Thyroid gland (tissue), 4 donors: Measurements from ENCODE around the gene UBC. TPM values are rescaled to one million over a fixed set of nuclear protein-coding genes. Genes with fewer than 3 reads are reported as not detected.
A peak's percentile ranks its signal among the peaks of the same experiment; 100 is the strongest.
"Not testable (repeated sequence)": the region's sequence is repeated elsewhere in the genome, so short reads cannot be mapped to it uniquely, and the experiment has no call there.

ENCODE experiments used
- DNase-seq, 2 donors: peaks; one replicate each; pipeline ENCODE4 v3.0.0-alpha.2; 2019
- H3K27ac ChIP-seq, 3 donors: fragments of 200-600 bp; sonication (generic); 1 replicate in 2 of 3; 2 replicates in 1 of 3; pipeline ENCODE4 v1.5.1; 2016 to 2019; ENCODE audit warnings: mild to moderate bottlenecking in 1 of 3, moderate library complexity in 1 of 3
- H3K27me3 ChIP-seq: fragments of 200-600 bp; sonication (generic); one replicate; pipeline ENCODE4 v1.5.1; 2019
- H3K36me3 ChIP-seq, 2 donors: fragments of 200-600 bp; sonication (generic); one replicate each; pipeline ENCODE4 v1.5.1; 2016 to 2019
- H3K4me1 ChIP-seq, 2 donors: fragments of 200-600 bp; sonication (generic); one replicate each; pipeline ENCODE4 v1.5.1; 2017 to 2019
- H3K4me3 ChIP-seq, 3 donors: fragments of 200-600 bp; sonication (generic); replicated peaks in 1 of 3; 1 replicate in 2 of 3; 2 replicates in 1 of 3; pipeline ENCODE4 v1.5.1; 2016; ENCODE audit warnings: mild to moderate bottlenecking in 1 of 3
- H3K9me3 ChIP-seq: fragments of 200-600 bp; sonication (generic); one replicate; pipeline ENCODE4 v1.5.1; 2017
- CTCF ChIP-seq, 6 experiments: fragments of 200-600 bp in 3 of 6; fragments of 450-650 bp in 3 of 6; sonication (generic) in 3 of 6; IDR thresholded peaks; one replicate each; pipeline ENCODE4 v1.5.1; 2016 to 2019; ENCODE audit warnings: antibody characterized with exemption in 6 of 6, mild to moderate bottlenecking in 2 of 6, inconsistent platforms in 1 of 6, moderate library complexity in 1 of 6
- POLR2A ChIP-seq, 2 donors: fragments of 450-650 bp; IDR thresholded peaks; one replicate each; pipeline ENCODE4 v1.6.1; 2017; ENCODE audit warnings: antibody characterized with exemption in 2 of 2, mild to moderate bottlenecking in 2 of 2, moderate library complexity in 1 of 2
- WGBS, 2 donors: methylation state at CpG; one replicate each; pipeline ENCODE4 v1.1.5; 2017; 5-methylcytosine and 5-hydroxymethylcytosine counted together
- intact Hi-C: fragments of 100-400 bp; cut with DNase I; formaldehyde crosslinking; loops from one replicate; pipeline ENCODE4 v1.15.1; 2023
- total RNA-seq, 4 donors: library from RNA; depleted of rRNA; stranded (reverse); fragments of >200 nt; gene quantifications; one replicate each; pipeline ENCODE4 v1.2.3, GENCODE V29; 2016

Gene UBC
- total RNA-seq, 4 donors from 2014 or later: 907 to 1,424 (median 1,000) TPM

DNA sequence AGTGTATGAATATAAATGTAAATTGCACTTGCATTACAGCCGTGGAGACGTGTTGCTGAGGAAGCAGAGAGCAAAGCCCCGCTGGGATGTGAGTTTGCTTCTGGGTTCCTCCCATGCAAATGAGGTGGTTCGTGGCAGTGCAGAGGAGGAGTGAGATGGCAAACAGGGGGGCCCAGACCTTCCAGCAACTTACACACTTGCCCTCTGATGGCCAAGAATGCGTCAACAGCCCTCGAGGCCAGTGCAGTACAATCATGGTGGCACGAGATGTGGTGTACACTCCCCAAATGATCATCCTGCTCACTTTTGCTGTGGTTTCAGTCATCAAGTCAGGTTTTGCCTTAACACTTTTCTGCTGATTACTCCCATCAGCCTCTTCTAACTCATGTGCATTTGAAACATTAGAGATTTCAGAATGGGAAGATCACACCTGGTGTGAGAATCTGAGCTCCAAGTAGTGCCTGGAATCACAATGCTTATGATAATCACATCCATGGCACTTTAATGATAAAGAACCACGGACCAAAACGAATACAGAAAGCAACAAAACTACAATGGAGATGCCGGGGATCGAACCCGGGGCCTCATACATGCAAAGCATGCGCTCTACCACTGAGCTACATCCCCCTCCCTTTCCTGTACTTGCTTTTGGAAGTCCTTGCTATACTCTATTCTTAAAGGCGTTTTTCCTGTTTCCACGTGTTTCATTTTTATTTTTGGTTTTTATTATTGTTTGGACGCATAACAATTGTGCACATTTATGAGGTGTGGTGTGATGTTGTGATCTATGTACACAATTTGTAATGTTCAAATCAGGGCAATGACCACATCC lies 7.0 kb upstream of the UBC start:
- DNase-seq: peak; percentile 49 to 51
- 31 to 35% methylated on average over 16 of the region's 16 CpGs for WGBS, 2 donors
- Histone ChIP-seq H3K4me1 (peaks cover 21 to 33% of the 10 kb centered on the region in 2 donors), H3K4me3 (peak overlapping the region in 2 of 3 donors; percentile 12 to 15), H3K9me3 (no peaks in the 10 kb centered on the region), H3K36me3 (no peaks in the 10 kb centered on the region), H3K27ac (peak overlapping the region; percentile 46 to 100 (median 100)), H3K27me3 (no peaks in the 10 kb centered on the region)
- no peak for TF ChIP-seq POLR2A (IDR thresholded peaks at IDR 0.05)
- TF ChIP-seq CTCF (IDR thresholded peaks at IDR 0.05): no peak
- intact Hi-C loops: no loop called here

DNA sequence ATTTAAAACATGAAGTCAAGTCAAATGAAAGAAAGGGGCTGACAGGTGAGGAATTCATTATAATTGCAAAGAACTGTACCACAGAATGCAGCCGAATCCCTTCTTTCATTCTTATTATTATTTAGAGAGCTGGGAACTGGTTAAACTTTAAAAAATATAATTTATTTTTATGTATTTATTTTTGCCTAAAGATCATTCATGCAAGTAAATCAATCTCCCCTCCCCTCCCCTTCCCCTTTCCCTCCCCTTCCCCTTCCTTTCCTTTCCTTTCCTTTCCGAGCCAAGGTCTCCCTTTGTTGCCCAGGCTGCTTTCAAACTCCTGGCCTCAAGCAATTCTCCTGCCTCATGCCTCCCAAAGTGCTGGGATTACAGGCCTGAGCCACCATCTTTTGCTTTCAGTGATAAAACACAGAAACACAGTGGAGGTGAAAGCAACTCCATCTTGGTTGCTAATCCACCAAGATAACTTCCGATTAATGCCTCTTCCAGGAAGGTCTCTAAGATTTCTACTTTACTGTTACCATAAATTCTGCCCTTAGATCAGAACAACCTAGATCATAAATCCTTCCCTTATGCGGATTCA lies 6.0 kb upstream of the UBC start:
- no peaks in the 10 kb centered on the region for H3K36me3 ChIP-seq
- no peak for DNase-seq
- H3K4me3 ChIP-seq: no peak overlapping the region
- WGBS, 2 donors: 89 to 91% methylated on average over 4 of the region's 4 CpGs
- no peaks in the 10 kb centered on the region for H3K27me3 ChIP-seq
- H3K9me3 ChIP-seq: no peaks in the 10 kb centered on the region
- peak overlapping the region; percentile 100 for H3K27ac ChIP-seq
- intact Hi-C loops: no loop called here
- no peak for TF ChIP-seq CTCF (IDR thresholded peaks at IDR 0.05)
- TF ChIP-seq POLR2A (IDR thresholded peaks at IDR 0.05): no peak
- H3K4me1 ChIP-seq: peaks cover 29 to 39% of the 10 kb centered on the region in 2 donors

DNA sequence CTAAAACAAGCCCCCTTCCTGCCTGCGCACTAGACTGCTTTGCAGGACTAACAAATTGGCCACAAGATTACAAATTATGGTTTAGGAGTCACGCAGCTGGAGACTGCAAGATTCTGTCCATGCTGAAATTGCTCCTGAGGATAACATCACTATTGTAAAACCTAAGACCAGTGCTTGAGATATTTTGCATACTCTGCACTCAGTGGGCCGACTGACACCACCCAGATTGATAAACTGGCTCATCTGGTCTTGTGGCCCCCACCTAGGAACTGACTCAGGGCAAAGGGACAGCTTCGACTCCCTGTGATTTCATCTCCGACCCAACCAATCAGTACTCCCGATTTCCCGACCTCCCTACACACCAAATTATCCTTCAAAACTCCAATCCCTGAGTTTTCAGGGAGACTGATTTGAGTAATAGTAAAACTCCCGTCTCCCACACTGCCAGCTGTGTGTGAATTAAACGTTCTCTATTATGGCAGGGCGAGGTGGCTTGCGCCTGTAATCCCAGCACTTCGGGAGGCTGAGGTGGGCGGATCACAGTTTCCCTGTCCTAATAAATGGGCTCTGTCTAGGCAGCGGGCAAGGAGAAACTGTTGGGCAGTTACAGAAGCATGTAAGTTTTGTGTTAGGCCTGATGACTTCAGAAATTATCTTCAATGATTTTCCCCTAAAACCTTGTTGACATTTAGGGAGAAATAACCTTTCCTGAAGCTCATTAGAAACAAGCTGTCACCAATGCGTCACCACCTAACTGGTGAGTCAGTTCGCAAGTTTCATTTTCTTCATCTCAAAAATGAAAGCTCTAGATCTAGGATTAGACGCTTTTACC lies 5.3 kb upstream of the UBC start:
- intact Hi-C loops: no loop called here
- Histone ChIP-seq H3K27me3 (no peaks in the 10 kb centered on the region), H3K9me3 (no peaks in the 10 kb centered on the region), H3K27ac (peak overlapping the region; percentile 100), H3K4me3 (no peak overlapping the region), H3K36me3 (no peaks in the 10 kb centered on the region), H3K4me1 (peaks cover 31 to 39% of the 10 kb centered on the region in 2 donors)
- DNase-seq: no peak
- TF ChIP-seq CTCF (IDR thresholded peaks at IDR 0.05) (no peak), POLR2A (IDR thresholded peaks at IDR 0.05) (no peak)
- 76 to 78% methylated on average over 17 of the region's 17 CpGs for WGBS, 2 donors

DNA sequence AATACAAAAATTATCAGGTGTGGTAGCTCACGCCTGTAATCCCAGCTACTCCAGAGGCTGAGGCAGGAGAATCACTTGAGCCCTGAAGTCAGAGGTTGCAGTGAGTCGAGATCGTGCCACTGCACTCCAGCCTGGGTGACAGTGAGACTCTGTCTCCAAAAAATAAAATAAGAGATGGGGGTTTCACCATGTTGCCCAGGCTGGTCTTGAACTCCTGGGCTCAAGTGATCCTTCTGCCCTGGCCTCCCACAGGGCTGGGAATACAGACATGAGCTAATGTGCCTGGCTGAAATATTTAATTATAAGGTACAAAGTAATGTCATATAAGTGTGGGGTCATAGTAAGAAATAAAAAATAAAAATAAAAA lies 4.2 kb upstream of the UBC start:
- DNase-seq, H3K9me3 ChIP-seq, H3K4me3 ChIP-seq, H3K36me3 ChIP-seq, intact Hi-C loops, H3K27me3 ChIP-seq: not testable (repeated sequence)
- Histone ChIP-seq H3K4me1 (peaks cover 31 to 39% of the 10 kb centered on the region in 2 donors), H3K27ac (peak overlapping the region; percentile 100)
- WGBS, 2 donors: 88 to 90% methylated on average over 3 of the region's 3 CpGs

DNA sequence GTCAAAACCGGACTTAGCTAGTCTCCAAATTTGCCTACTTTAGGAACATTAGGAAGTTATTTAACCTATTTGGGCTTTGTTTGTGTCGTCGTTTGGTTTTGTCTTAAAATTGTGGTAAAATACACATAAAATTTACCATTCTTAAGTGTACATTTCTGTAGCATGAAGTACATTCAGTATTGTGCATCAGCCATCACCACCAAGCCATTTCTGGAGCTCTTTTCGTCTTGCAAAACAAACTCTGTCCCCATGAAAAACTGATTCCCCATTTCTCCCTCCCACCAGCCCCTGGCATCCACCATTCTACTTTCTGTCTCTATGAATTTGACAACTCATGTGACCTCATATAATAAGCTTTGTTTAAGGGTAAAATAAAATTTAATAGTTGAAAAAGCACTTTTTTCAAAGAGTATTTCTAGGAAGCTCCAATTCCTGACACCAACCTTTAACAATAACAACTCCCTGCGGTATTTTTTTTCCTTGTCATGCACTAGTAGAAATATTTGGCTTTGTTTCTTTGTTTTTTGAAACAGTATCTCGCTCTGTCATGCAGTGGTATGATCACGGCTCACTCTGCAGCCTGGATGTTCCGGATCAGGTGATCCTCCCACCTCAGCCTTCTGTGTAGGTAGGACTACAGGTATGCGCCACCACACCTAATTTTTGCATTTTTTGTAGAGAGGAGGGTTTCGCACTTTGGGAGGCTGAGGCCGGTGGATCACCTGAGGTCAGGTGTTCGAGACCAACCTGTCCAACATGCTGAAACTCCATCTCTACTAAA lies 3.6 kb upstream of the UBC start:
- peak; percentile 7 to 50 for TF ChIP-seq POLR2A (IDR thresholded peaks at IDR 0.05)
- no peak for TF ChIP-seq CTCF (IDR thresholded peaks at IDR 0.05)
- Histone ChIP-seq H3K4me1 (peaks cover 31 to 41% of the 10 kb centered on the region in 2 donors), H3K36me3 (peaks cover 6 to 12% of the 10 kb centered on the region in 2 donors), H3K27me3 (no peaks in the 10 kb centered on the region), H3K27ac (peak overlapping the region; percentile 100), H3K9me3 (no peaks in the 10 kb centered on the region), H3K4me3 (peak overlapping the region in 1 of 3 donors; percentile 10)
- intact Hi-C loops: no loop called here
- peak; percentile 73 to 82 for DNase-seq
- WGBS, 2 donors: 40 to 47% methylated on average over 12 of the region's 12 CpGs
